SHP77 treated with DMSO at 0.1 percent for 48 hours (cell line): ENCODE measurements around the gene LYSMD3.

ENCODE experiments used
- DNase-seq: peaks from one replicate; lab custom pipeline; 2025; lab: John Stamatoyannopoulos, UW

LYSMD3 gene

GRCh38 chr5:90547072-90547536 is 17.7 kb upstream of the LYSMD3 start:
- no peak for DNase-seq

GRCh38 chr5:90546216-90546837 is 16.9 kb upstream of the LYSMD3 start:
- DNase-seq, result no peak

- no peak for DNase-seq
These were observed 16.1 kb upstream of the LYSMD3 start for GRCh38 chr5:90545511-90545910.

- no peak for DNase-seq
These were observed 13.6 kb upstream of the LYSMD3 start for GRCh38 chr5:90542827-90543519.

- DNase-seq, result no peak
These were observed 5.5 kb upstream of the LYSMD3 start for GRCh38 chr5:90534922-90535321.

GRCh38 chr5:90533794-90534193 is 4.4 kb upstream of the LYSMD3 start:
- no peak for DNase-seq

GRCh38 chr5:90530736-90531487 is 1.5 kb upstream of the LYSMD3 start:
- no peak for DNase-seq

- peak; percentile 64 for DNase-seq
These were observed 724 bp upstream of the LYSMD3 start for GRCh38 chr5:90529939-90530677.

- no peak for DNase-seq
These were observed 687 bp downstream of the LYSMD3 start for GRCh38 chr5:90528601-90529193.

- DNase-seq, result no peak
These were observed 10.3 kb downstream of the LYSMD3 start for GRCh38 chr5:90519081-90519480.

GRCh38 chr5:90518661-90519060 is 10.7 kb downstream of the LYSMD3 start:
- DNase-seq, result peak; percentile 52

- DNase-seq, result no peak
These were observed 14.9 kb downstream of the LYSMD3 start for GRCh38 chr5:90514520-90514919.

GRCh38 chr5:90510438-90510837 is 18.9 kb downstream of the LYSMD3 start:
- DNase-seq, result no peak

- DNase-seq, result no peak
These were observed 23.2 kb downstream of the LYSMD3 start for GRCh38 chr5:90506221-90506620.

GRCh38 chr5:90504743-90505142 is 24.6 kb downstream of the LYSMD3 start:
- no peak for DNase-seq

GRCh38 chr5:90503596-90503995 is 25.8 kb downstream of the LYSMD3 start:
- no peak for DNase-seq

- no peak for DNase-seq
These were observed 34.2 kb downstream of the LYSMD3 start for GRCh38 chr5:90495146-90495545.

GRCh38 chr5:90494043-90494442 is 35.3 kb downstream of the LYSMD3 start:
- no peak for DNase-seq

GRCh38 chr5:90488791-90489190 is 40.6 kb downstream of the LYSMD3 start:
- no peak for DNase-seq

- no peak for DNase-seq
These were observed 44.8 kb downstream of the LYSMD3 start for GRCh38 chr5:90484540-90484939.

GRCh38 chr5:90483206-90483605 is 46.2 kb downstream of the LYSMD3 start:
- DNase-seq, result no peak

- DNase-seq, result no peak
These were observed 48.7 kb downstream of the LYSMD3 start for GRCh38 chr5:90480699-90481098.
